ENCODE measurements around the gene PACSIN2.

PACSIN2 gene

GRCh38 chr22:42959576-42960509 is 55.1 kb downstream of the PACSIN2 start:
- H2AFZ ChIP-seq (ENCODE audit: low read length), result no peak overlapping the region
- no peaks in the 10 kb centered on the region for H3K79me2 ChIP-seq (ENCODE audit: low read length)
- TF ChIP-seq EZH2 (optimal IDR thresholded peaks at IDR 0.05; ENCODE audit: low read depth, low read length) (no peak), EZH2phosphoT487 (IDR thresholded peaks at IDR 0.05; ENCODE audit: low read length) (no peak)
- TF ChIP-seq, protein P1, sequence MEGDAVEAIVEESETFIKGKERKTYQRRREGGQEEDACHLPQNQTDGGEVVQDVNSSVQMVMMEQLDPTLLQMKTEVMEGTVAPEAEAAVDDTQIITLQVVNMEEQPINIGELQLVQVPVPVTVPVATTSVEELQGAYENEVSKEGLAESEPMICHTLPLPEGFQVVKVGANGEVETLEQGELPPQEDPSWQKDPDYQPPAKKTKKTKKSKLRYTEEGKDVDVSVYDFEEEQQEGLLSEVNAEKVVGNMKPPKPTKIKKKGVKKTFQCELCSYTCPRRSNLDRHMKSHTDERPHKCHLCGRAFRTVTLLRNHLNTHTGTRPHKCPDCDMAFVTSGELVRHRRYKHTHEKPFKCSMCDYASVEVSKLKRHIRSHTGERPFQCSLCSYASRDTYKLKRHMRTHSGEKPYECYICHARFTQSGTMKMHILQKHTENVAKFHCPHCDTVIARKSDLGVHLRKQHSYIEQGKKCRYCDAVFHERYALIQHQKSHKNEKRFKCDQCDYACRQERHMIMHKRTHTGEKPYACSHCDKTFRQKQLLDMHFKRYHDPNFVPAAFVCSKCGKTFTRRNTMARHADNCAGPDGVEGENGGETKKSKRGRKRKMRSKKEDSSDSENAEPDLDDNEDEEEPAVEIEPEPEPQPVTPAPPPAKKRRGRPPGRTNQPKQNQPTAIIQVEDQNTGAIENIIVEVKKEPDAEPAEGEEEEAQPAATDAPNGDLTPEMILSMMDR (IDR thresholded peaks at IDR 0.05; ENCODE audit: low read length), result no peak
- DNase-seq, result no peak
- H3F3A ChIP-seq (ENCODE audit: insufficient read depth, low read length), result no peaks in the 10 kb centered on the region
- H3K36me3 ChIP-seq (replicated peaks; ENCODE audit: insufficient read depth, low read length), result no peaks in the 10 kb centered on the region
- no peaks in the 10 kb centered on the region for H3K9me2 ChIP-seq (replicated peaks; ENCODE audit: insufficient read depth, low read length)
- H3K27ac ChIP-seq (ENCODE audit: low read length), result no peak overlapping the region
- no peak overlapping the region for H3K4me2 ChIP-seq (ENCODE audit: low read depth, low read length)
- H3K4me1 ChIP-seq (ENCODE audit: low read length), result no peaks in the 10 kb centered on the region
- no peaks in the 10 kb centered on the region for H4K20me1 ChIP-seq (ENCODE audit: insufficient read depth, low read length)
- H3K9me3 ChIP-seq (replicated peaks; ENCODE audit: insufficient read depth, low read length), result no peaks in the 10 kb centered on the region
- no peak overlapping the region for H3K9ac ChIP-seq (ENCODE audit: low read length)
- H3K27me3 ChIP-seq (replicated peaks; ENCODE audit: insufficient read depth, low read length), result no peaks in the 10 kb centered on the region
- no peak overlapping the region for H3K4me3 ChIP-seq (ENCODE audit: low read length)

DNA sequence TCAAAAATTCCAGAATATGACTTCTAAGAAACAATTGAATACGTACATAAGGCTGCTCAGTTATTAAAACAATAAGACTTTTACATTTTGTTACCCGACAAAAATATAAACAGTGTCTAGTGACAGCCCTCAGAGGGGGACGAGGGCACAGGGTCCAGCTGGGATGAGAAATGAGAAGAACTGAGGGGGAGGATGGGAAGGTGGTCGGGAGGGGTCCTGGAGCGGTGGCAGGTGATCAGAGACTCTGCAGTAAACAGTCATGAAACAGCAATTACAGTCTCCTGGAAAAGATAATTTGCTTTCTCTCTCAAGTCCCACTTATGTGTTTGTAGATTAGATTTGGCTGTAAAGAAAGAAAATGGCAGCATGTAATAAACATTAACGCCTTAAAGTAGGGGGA is 56.0 kb downstream of the PACSIN2 start:
- DNase-seq, result no peak
- Histone ChIP-seq H3K4me1 (ENCODE audit: low read length) (no peaks in the 10 kb centered on the region), H3K79me2 (ENCODE audit: low read length) (no peaks in the 10 kb centered on the region), H4K20me1 (ENCODE audit: insufficient read depth, low read length) (no peaks in the 10 kb centered on the region), H3K9ac (ENCODE audit: low read length) (no peak overlapping the region), H3K9me2 (replicated peaks; ENCODE audit: insufficient read depth, low read length) (no peaks in the 10 kb centered on the region), H3K27ac (ENCODE audit: low read length) (no peak overlapping the region), H3K27me3 (replicated peaks; ENCODE audit: insufficient read depth, low read length) (no peaks in the 10 kb centered on the region), H3K36me3 (replicated peaks; ENCODE audit: insufficient read depth, low read length) (no peaks in the 10 kb centered on the region), H3F3A (ENCODE audit: insufficient read depth, low read length) (no peaks in the 10 kb centered on the region), H3K4me3 (ENCODE audit: low read length) (no peak overlapping the region), H2AFZ (ENCODE audit: low read length) (no peak overlapping the region), H3K4me2 (ENCODE audit: low read depth, low read length) (no peak overlapping the region), H3K9me3 (replicated peaks; ENCODE audit: insufficient read depth, low read length) (no peaks in the 10 kb centered on the region)
- TF ChIP-seq, protein P1 (IDR thresholded peaks at IDR 0.05; ENCODE audit: low read length), result no peak
- no peak for TF ChIP-seq EZH2phosphoT487 (IDR thresholded peaks at IDR 0.05; ENCODE audit: low read length)
- TF ChIP-seq EZH2 (optimal IDR thresholded peaks at IDR 0.05; ENCODE audit: low read depth, low read length), result no peak

DNA sequence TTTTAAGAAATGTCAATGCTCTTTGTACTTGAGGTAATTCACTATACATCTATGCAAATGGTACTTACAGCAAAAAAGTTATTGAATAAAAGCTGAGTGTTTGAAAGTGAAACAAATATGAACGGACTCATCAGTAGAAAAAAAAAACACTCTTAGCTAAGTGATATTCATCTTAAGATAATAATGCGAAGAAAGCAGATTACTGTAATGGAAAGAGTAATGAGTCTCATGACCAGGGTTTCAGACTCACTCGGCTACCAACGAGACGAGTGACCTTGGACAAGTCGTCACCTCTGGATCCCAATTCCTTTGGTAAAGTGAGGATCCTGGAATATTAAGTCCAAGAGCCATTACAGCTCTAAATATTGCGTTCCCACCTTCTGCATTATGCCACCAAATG is 57.0 kb downstream of the PACSIN2 start:
- no peak overlapping the region for H3K4me2 ChIP-seq (ENCODE audit: low read depth, low read length)
- H3K36me3 ChIP-seq (replicated peaks; ENCODE audit: insufficient read depth, low read length), result no peaks in the 10 kb centered on the region

More for the DNA sequence above, 57.0 kb downstream of the PACSIN2 start:
- no peak overlapping the region for H3K9ac ChIP-seq (ENCODE audit: low read length)
- H3K9me2 ChIP-seq (replicated peaks; ENCODE audit: insufficient read depth, low read length), result no peaks in the 10 kb centered on the region
- H4K20me1 ChIP-seq (ENCODE audit: insufficient read depth, low read length), result no peaks in the 10 kb centered on the region
- TF ChIP-seq EZH2phosphoT487 (IDR thresholded peaks at IDR 0.05; ENCODE audit: low read length), result no peak
- no peak for TF ChIP-seq EZH2 (optimal IDR thresholded peaks at IDR 0.05; ENCODE audit: low read depth, low read length)
- TF ChIP-seq, protein P1 (IDR thresholded peaks at IDR 0.05; ENCODE audit: low read length), result no peak
- H3K4me1 ChIP-seq (ENCODE audit: low read length), result no peaks in the 10 kb centered on the region
- H3F3A ChIP-seq (ENCODE audit: insufficient read depth, low read length), result no peaks in the 10 kb centered on the region
- no peak overlapping the region for H3K27ac ChIP-seq (ENCODE audit: low read length)
- H3K9me3 ChIP-seq (replicated peaks; ENCODE audit: insufficient read depth, low read length), result no peaks in the 10 kb centered on the region
- DNase-seq, result no peak
- no peaks in the 10 kb centered on the region for H3K27me3 ChIP-seq (replicated peaks; ENCODE audit: insufficient read depth, low read length)
- no peak overlapping the region for H3K4me3 ChIP-seq (ENCODE audit: low read length)
- H2AFZ ChIP-seq (ENCODE audit: low read length), result no peak overlapping the region
- H3K79me2 ChIP-seq (ENCODE audit: low read length), result no peaks in the 10 kb centered on the region

All from MM.1S (cell line).